K562 (cell line): ENCODE measurements around the gene ADAMTS15. TPM values are rescaled to one million over a fixed set of nuclear protein-coding genes. Genes with fewer than 3 reads are reported as not detected.

Experiments
- ATAC-seq: fragments of 200-7000 bp; cut with Tn5 transposase; 3 replicates; pipeline ENCODE4 v1.9.1; 2020; ENCODE audit warnings: moderate library complexity
- BruUV-seq: library from RNA; stranded (reverse); fragments of 400-500 nt; replicated peaks from 2 replicates; lab custom pipeline; 2021; lab: Mats Ljungman, UMichigan
- CTCF ChIA-PET: fragments of 300-600 bp; formaldehyde crosslinking; extraction: SDS; loops from one replicate; lab custom pipeline; 2021; ENCODE audit warnings: low intra/inter-chr PET ratio; lab: Yijun Ruan, JAX
- POLR2A ChIA-PET: fragments of 300-600, 350-650 bp; sonication (Branson Sonifier 250); formaldehyde crosslinking; extraction: SDS; loops from one replicate; lab custom pipeline; 2021; ENCODE audit warnings: antibody characterized with exemption, inconsistent platforms; lab: Yijun Ruan, JAX
- DNase-seq, 4 experiments: peaks; one replicate each; pipeline versions ENCODE4 v3.0.0 to v3.0.0-alpha.2; 2011 to 2018; ENCODE audit warnings: low spot score in 3 of 4, mixed read lengths in 3 of 4; ENCODE audit errors: extremely low read depth in 1 of 4
- FAIRE-seq: peaks from 2 replicates; lab custom pipeline; 2011; peaks lifted over from hg19 to GRCh38; lab: Jason Lieb, UNC
- H2AFZ ChIP-seq: 2 replicates; pipeline ENCODE4 v1.6.0; 2011; ENCODE audit warnings: low read depth, low read length, control low read depth, inconsistent platforms
- H3K27ac ChIP-seq: fragments of 200-600 bp; 3 replicates; pipeline ENCODE4 v1.8.0; 2011; ENCODE audit warnings: low read depth, mild to moderate bottlenecking, control low read depth, inconsistent platforms, low read length, moderate library complexity, mixed read lengths; ENCODE audit errors: extremely low read depth
- H3K27me3 ChIP-seq, 2 experiments: fragments of 300-600 bp in 1 of 2; 2 replicates in 1 of 2; 3 replicates in 1 of 2; pipeline versions ENCODE4 v1.6.0 to v1.8.0; 2011; ENCODE audit warnings: inconsistent platforms in 2 of 2, low read length in 2 of 2, mild to moderate bottlenecking in 1 of 2, mixed read lengths in 1 of 2, moderate library complexity in 1 of 2; ENCODE audit not compliant: control insufficient read depth in 2 of 2, insufficient read depth in 2 of 2
- H3K36me3 ChIP-seq: fragments of 300-600 bp; 3 replicates; pipeline ENCODE4 v1.8.0; 2011; ENCODE audit warnings: mild to moderate bottlenecking, low read length, inconsistent platforms; ENCODE audit not compliant: control insufficient read depth, insufficient read depth
- H3K4me1 ChIP-seq, 2 experiments: fragments of 200-600 bp in 1 of 2; replicated peaks in 1 of 2; 2 replicates in 1 of 2; 3 replicates in 1 of 2; pipeline versions ENCODE4 v1.5.1 to v1.8.0; 2011; ENCODE audit warnings: inconsistent platforms in 2 of 2, low read length in 2 of 2, mild to moderate bottlenecking in 1 of 2, mixed read lengths in 1 of 2, moderate library complexity in 1 of 2; ENCODE audit not compliant: control insufficient read depth in 2 of 2, insufficient read depth in 2 of 2
- H3K4me2 ChIP-seq: 2 replicates; pipeline ENCODE4 v1.6.1; 2011; ENCODE audit warnings: low read length, control low read depth, inconsistent platforms, mixed read lengths; ENCODE audit not compliant: insufficient read depth
- H3K4me3 ChIP-seq: fragments of 200-600 bp; sonication (generic), shearing (Covaris generic); 2 replicates; pipeline ENCODE4 v1.5.1; 2016; ENCODE audit warnings: control low read depth, inconsistent platforms
- H3K79me2 ChIP-seq: fragments of 200-600 bp; 3 replicates; pipeline ENCODE4 v1.8.0; 2011; ENCODE audit warnings: low read length, inconsistent platforms; ENCODE audit not compliant: control insufficient read depth, insufficient read depth
- H3K9ac ChIP-seq, 2 experiments: 2 replicates each; pipeline versions ENCODE4 v1.6.0 to v1.6.1; 2011; ENCODE audit warnings: low read depth in 2 of 2, low read length in 2 of 2, control low read depth in 1 of 2, inconsistent platforms in 1 of 2, mild to moderate bottlenecking in 1 of 2, mixed read lengths in 1 of 2; ENCODE audit not compliant: insufficient read depth in 1 of 2
- H3K9me1 ChIP-seq: one replicate; pipeline ENCODE4 v1.6.0; 2011; ENCODE audit warnings: inconsistent platforms, mild to moderate bottlenecking, low read length, moderate library complexity; ENCODE audit not compliant: control insufficient read depth, insufficient read depth
- H3K9me3 ChIP-seq: replicated peaks from 2 replicates; pipeline ENCODE4 v1.5.1; 2011; ENCODE audit warnings: low read depth, low read length, inconsistent platforms; ENCODE audit not compliant: control insufficient read depth, insufficient read depth
- H4K20me1 ChIP-seq: replicated peaks from 2 replicates; pipeline ENCODE4 v1.6.1; 2011; ENCODE audit warnings: low read length, inconsistent platforms, mixed read lengths; ENCODE audit not compliant: control insufficient read depth, insufficient read depth
- TCF15 ChIP-seq: fragments of 250-450 bp; sonication (Bioruptor Pico); IDR thresholded peaks from 2 replicates; pipeline ENCODE4 v1.8.0; 2022; ENCODE audit warnings: moderate library complexity, mild to moderate bottlenecking, inconsistent platforms
- ZKSCAN8 ChIP-seq: fragments of 200-800 bp; sonication (Bioruptor generic); IDR thresholded peaks from 2 replicates; pipeline ENCODE4 v1.6.1; 2016; ENCODE audit warnings: missing genetic modification characterization, missing compliant biosample characterization
- WGBS: fragments of 100-300 bp; shearing (Covaris generic); methylation state at CpG from one replicate; pipeline ENCODE4 v1.1.6; 2016; ENCODE audit warnings: low coverage, mixed read lengths; ENCODE audit not compliant: insufficient coverage; ENCODE audit errors: missing lambda C conversion rate; 5-methylcytosine and 5-hydroxymethylcytosine counted together
- in situ Hi-C: fragments of 300-500 bp; cut with MboI; formaldehyde crosslinking; loops from 4 replicates; pipeline ENCODE4 v1.15.0; 2018; ENCODE audit warnings: inconsistent platforms, mixed read lengths
- intact Hi-C: fragments of 100-400 bp; cut with micrococcal nuclease; formaldehyde crosslinking; loops from 2 replicates; pipeline ENCODE4 v1.14.2; 2022
- polyA plus RNA-seq, 8 experiments: library from polyadenylated mRNA; depleted of rRNA in 4 of 8; stranded (reverse) in 5 of 8; unstranded in 3 of 8; fragments of >200 nt; fragmentation: Nextera tagmentation in 2 of 8; fragmentation: Illumina TruSeq in 1 of 8; extraction: Ambion mirVana in 2 of 8; extraction: Trizol in 1 of 8; gene quantifications; 2 replicates each; pipeline versions ENCODE4 v1.2.1 to v1.2.3, GENCODE V29; 2011 to 2014; ENCODE audit warnings: inconsistent platforms in 1 of 8, missing spikeins in 1 of 8
- total RNA-seq, 7 experiments: library from RNA; depleted of rRNA in 6 of 7; stranded (reverse); fragments of >200 nt in 6 of 7; fragmentation: Illumina TruSeq in 2 of 7; extraction: Trizol in 2 of 7; gene quantifications; 2 replicates each; pipeline versions ENCODE4 v1.2.1 to v1.2.3, GENCODE V29; 2011 to 2021; ENCODE audit warnings: low replicate concordance in 1 of 7

ADAMTS15 gene
- total and polyA plus RNA-seq, 9 of the 15 experiments (the other 6 are each of a cell fraction or from before 2014, with no cell fraction given): 0.04 TPM; not detected in 8

DNA sequence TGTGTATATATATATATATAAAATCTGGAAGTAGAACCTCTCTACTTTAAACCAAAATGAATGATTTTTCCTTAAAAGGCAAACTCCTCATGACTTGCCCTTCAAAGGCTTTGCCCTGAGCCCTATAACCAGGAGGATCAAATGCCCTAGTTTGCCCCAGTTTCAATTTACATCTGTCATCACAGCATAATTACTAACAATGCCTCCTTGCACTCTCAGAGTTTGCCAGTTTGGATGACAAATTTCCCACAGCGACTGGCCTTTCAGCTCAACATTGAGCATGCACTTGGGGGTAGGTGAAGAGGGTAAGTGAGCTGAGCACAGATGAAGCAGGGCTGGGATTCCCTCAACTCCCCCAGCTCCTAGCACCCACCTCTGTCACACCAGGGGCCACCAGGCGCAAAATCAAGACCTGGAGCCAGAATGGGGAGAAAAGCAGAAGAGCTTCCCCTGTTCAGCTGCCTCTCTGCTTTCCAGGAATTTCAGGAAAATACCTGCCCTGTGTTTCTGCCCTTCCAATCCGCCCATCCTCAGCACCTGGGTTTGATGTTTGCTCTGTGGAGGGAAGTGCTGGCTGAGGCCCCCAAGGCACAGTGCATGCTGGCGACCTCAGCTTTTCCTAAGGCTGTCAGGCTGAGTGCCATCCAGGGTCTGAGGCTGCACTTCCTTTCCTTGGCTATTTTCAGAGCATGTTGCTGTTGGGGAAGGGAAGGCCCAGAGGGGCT, 67.5 kb downstream of the ADAMTS15 start:
- POLR2A ChIA-PET: interaction anchor here (0.8 kb wide), 2 partner anchors 218 to 688 kb away, joined by 3 read pairs; no protein-coding TSS in a partner anchor
- no peak for FAIRE-seq
- BruUV-seq: no TSS peak
- Histone ChIP-seq H2AFZ (no peak overlapping the region), H3K27me3 (peaks cover 0 to 27% of the 10 kb centered on the region in 2 experiments; a peak in 3 of 5 replicates), H3K27ac (no peak overlapping the region), H3K4me2 (no peak overlapping the region), H3K36me3 (no peaks in the 10 kb centered on the region)
- no peak for ATAC-seq
- in situ Hi-C loops: no loop called here
- intact Hi-C loops: no loop called here
- TF ChIP-seq ZKSCAN8 (CRISPR knock-in tag) (no peak), TCF15 (CRISPR knock-in tag) (no peak)
- TF ChIP-seq, all 486 proteins: peak for 0
- H3K9me1 ChIP-seq: no peaks in the 10 kb centered on the region
- H3K9ac ChIP-seq: no peak overlapping the region
- no peaks in the 10 kb centered on the region for H4K20me1 ChIP-seq
- DNase-seq: no peak
- H3K4me1 ChIP-seq: no peaks in the 10 kb centered on the region
- no peaks in the 10 kb centered on the region for H3K79me2 ChIP-seq
- H3K4me3 ChIP-seq: no peak overlapping the region
- 0% methylated on average over 4 of the region's 4 CpGs for WGBS
- CTCF ChIA-PET: no interaction called here
- H3K9me3 ChIP-seq: no peaks in the 10 kb centered on the region
